Fibroblast of the aortic adventitia (primary cell): ENCODE data around the gene HGF. TPM values are rescaled to one million over a fixed set of nuclear protein-coding genes. Genes with fewer than 3 reads are reported as not detected.

Experiments
- DNase-seq: peaks from one replicate; pipeline ENCODE4 v3.0.0-alpha.2; 2010; ENCODE audit warnings: low read depth
- H3K4me3 ChIP-seq: 2 replicates; pipeline ENCODE4 v1.5.1; 2011; ENCODE audit warnings: low read depth, mild to moderate bottlenecking, control low read depth, low read length, moderate library complexity
- total RNA-seq: library from RNA; depleted of rRNA; stranded (reverse); fragments of >200 nt; gene quantifications from 2 replicates; pipeline ENCODE4 v1.2.3, GENCODE V29; 2012; ENCODE audit warnings: low replicate concordance
- TF ChIP-seq, protein P1 (sequence below): IDR thresholded peaks from 2 replicates; pipeline ENCODE4 v1.5.1; 2011; ENCODE audit warnings: mild to moderate bottlenecking, low read length, control low read depth, inconsistent platforms; ENCODE audit not compliant: insufficient read depth

The HGF gene
- total RNA-seq, 1 donor, result 194 TPM

DNA sequence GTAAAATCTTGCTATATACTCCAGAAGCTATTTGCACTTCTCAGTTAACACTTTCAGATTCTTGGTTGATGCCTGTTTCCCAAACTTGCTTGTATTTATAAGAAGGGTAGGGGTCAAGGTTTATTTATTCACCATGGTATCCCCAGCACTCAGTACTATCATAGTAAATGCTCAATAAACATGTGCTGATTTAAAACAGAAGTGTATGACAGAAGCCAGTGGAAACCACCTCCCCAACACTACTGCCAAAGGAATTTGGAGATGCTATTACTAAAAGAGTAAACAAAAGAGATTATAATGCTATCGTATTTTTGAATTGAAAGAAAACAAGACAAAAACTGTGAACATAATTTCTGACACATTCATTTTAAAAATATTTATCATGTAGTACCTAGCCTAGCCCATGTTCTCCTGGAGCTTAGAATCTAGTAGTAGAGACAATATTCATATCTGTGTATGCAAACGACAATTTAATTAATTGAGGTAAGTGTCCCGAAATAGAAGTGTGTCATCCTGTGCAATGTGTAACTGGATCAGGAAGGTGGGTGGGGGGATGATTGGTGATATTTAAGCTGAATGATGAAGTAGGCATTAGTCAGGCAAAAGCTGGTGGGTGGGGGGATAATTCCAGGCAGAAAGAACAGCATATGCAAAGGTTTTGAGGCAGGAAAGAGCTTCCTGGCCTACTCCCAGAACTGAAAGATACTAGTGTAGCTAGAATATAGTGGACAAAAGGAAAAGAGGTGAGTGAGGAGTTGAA, 77.5 kb downstream of the HGF start:
- peak; percentile 43 for DNase-seq
- H3K4me3 ChIP-seq, result no peak overlapping the region
- TF ChIP-seq, protein P1, sequence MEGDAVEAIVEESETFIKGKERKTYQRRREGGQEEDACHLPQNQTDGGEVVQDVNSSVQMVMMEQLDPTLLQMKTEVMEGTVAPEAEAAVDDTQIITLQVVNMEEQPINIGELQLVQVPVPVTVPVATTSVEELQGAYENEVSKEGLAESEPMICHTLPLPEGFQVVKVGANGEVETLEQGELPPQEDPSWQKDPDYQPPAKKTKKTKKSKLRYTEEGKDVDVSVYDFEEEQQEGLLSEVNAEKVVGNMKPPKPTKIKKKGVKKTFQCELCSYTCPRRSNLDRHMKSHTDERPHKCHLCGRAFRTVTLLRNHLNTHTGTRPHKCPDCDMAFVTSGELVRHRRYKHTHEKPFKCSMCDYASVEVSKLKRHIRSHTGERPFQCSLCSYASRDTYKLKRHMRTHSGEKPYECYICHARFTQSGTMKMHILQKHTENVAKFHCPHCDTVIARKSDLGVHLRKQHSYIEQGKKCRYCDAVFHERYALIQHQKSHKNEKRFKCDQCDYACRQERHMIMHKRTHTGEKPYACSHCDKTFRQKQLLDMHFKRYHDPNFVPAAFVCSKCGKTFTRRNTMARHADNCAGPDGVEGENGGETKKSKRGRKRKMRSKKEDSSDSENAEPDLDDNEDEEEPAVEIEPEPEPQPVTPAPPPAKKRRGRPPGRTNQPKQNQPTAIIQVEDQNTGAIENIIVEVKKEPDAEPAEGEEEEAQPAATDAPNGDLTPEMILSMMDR, result no peak

- TF ChIP-seq, protein P1, result no peak
- DNase-seq, result peak; percentile 36
- no peak overlapping the region for H3K4me3 ChIP-seq
These were observed 78.5 kb downstream of the HGF start for GRCh38 chr7:81691199-81691821.

DNA sequence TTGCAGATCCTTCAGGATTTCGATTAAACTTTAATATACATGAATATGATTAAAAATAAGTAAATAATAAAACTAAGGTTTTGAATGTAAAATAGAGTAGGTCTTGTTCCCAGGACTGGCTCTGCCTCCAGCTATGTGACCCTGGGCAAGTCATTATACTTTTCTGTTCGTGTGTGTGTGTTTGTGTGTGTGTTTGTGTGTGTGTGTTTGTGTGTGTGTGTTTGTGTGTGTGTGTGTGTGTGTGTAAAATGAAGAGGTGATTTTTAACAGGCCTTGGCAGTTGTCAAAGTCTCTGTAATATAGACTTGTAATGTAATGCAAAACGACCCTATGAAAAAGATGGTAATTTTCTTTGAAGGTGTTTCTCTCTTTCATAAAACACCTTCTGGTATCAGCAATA, 79.2 kb downstream of the HGF start:
- TF ChIP-seq, protein P1, result no peak
- H3K4me3 ChIP-seq, result no peak overlapping the region
- DNase-seq, result no peak

- H3K4me3 ChIP-seq, result no peak overlapping the region
- no peak for DNase-seq
- TF ChIP-seq, protein P1, result no peak
These were observed 79.6 kb downstream of the HGF start for GRCh38 chr7:81690251-81690650.

- TF ChIP-seq, protein P1, result no peak
- no peak overlapping the region for H3K4me3 ChIP-seq
- peak; percentile 49 for DNase-seq
These were observed 81.0 kb downstream of the HGF start for GRCh38 chr7:81688622-81689411.

- TF ChIP-seq, protein P1, result no peak
- no peak for DNase-seq
- H3K4me3 ChIP-seq, result no peak overlapping the region
These were observed 82.8 kb downstream of the HGF start for GRCh38 chr7:81687062-81687461.
